ENCODE measurements around the gene FKBP1A. TPM values are rescaled to one million over a fixed set of nuclear protein-coding genes. Genes with fewer than 3 reads are reported as not detected.

FKBP1A gene
- total and polyA plus RNA-seq, 10 of the 15 experiments (the other 5 are each of a cell fraction or from before 2014, with no cell fraction given), result 103 to 687 (median 254) TPM

DNA sequence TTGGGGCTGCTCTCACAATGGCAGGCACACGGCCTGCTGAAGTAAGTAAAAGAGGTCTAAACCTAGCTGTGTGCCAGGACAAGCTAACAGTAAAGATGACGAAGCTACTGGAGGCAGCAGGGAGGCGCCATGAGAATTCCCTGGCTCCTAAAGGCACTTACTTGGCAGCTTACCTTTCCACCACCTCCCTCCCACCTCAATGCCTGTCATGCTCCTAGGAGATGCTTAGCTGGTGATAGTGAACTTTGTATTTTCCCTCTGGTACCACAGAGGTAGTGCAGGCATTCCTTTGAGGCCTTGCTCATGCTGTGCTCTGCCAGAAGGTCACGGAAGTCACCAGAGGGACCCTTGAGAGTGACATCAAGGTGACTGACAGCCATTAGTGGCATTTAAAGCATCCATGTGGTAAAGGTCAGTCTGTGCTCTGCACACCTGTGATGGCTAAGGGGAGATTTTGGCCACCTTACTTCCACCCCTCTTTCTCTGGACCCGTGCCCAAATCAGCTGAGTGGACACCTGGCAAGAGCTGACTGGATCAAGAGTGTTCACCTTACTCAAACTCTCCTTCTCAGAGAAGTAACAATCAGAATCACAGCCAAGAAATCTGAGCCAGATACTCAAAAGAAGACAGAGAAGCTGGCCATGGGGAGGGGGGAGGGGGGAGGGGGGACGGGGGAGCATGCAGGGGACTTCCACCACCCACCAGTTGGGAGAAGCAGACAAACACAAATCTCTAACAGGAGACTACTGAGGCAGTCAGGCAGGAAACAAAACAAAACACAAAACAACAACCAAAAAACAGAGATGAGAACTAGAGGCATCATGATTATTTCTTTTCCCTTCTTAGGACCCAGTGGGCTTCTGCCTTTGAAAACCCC, 2.9 kb downstream of the FKBP1A start:
- DNase-seq (ENCODE audit: low read depth, low spot score) (no peak), FAIRE-seq (no peak), ATAC-seq (peak; percentile 12)
- H3K4me2 ChIP-seq (ENCODE audit: control insufficient read depth, insufficient read depth), result peak overlapping the region; percentile 85
- no peaks in the 10 kb centered on the region for H3K27me3 ChIP-seq (replicated peaks in 1 of 2; ENCODE audit: control insufficient read depth in 2 of 2, insufficient read depth in 2 of 2, low read length in 1 of 2)
- H3K9me3 ChIP-seq (replicated peaks; ENCODE audit: control insufficient read depth, insufficient read depth, low read length), result no peaks in the 10 kb centered on the region
- in situ Hi-C loops (cut with MboI), result no loop called here
- ChIA-PET SMC1A (ENCODE audit: uncharacterized antibody, unreplicated experiment) (interaction anchor here (0.9 to 5.8 kb wide), 9 partner anchors 8 to 64 kb away, joined by 3 to 52 read pairs (median 4); partner anchors contain the start of gene SDCBP2), CTCF (interaction anchor here (0.9 to 5.2 kb wide), 9 partner anchors 9 to 114 kb away, joined by 3 to 41 read pairs (median 5); partner anchors contain the start of gene SDCBP2), RAD21 (ENCODE audit: unreplicated experiment) (interaction anchor here (2.0 to 3.5 kb wide), 5 partner anchors 9 to 65 kb away, joined by 5 to 37 read pairs (median 11); partner anchors contain the start of gene SDCBP2), POLR2A (interaction anchor here (1.2 to 5.8 kb wide), 4 partner anchors 9 to 62 kb away, joined by 3 to 76 read pairs (median 42); partner anchors contain the start of gene SDCBP2)
- peaks cover 10% of the 10 kb centered on the region for H3K4me1 ChIP-seq (ENCODE audit: control insufficient read depth, insufficient read depth, low read length)
- peaks cover 76% of the 10 kb centered on the region for H3K79me2 ChIP-seq (ENCODE audit: control insufficient read depth, insufficient read depth, low read length)
- no peak overlapping the region for H2AFZ ChIP-seq (ENCODE audit: control insufficient read depth, low read depth, low read length)
- WGBS (ENCODE audit: insufficient coverage, insufficient replicate concordance, low lambda C conversion rate, missing lambda C conversion rate), result 75% methylated on average over 5 of the region's 6 CpGs
- intact Hi-C loops (cut with micrococcal nuclease; ENCODE audit: unreplicated experiment), result loop anchor here (2.0 to 5.0 kb wide), 3 partner anchors 47 to 273 kb away; partner anchors contain the start of gene PSMF1
- H4K20me1 ChIP-seq (ENCODE audit: control insufficient read depth, insufficient read depth), result 0 out of 2 replicates have a peak, but pooled peaks cover 3% of the 10 kb centered on the region
- peak overlapping the region; percentile 99 for H3K4me3 ChIP-seq
- TF ChIP-seq, protein P1, sequence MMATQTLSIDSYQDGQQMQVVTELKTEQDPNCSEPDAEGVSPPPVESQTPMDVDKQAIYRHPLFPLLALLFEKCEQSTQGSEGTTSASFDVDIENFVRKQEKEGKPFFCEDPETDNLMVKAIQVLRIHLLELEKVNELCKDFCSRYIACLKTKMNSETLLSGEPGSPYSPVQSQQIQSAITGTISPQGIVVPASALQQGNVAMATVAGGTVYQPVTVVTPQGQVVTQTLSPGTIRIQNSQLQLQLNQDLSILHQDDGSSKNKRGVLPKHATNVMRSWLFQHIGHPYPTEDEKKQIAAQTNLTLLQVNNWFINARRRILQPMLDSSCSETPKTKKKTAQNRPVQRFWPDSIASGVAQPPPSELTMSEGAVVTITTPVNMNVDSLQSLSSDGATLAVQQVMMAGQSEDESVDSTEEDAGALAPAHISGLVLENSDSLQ (IDR thresholded peaks at IDR 0.05), result peak; percentile 62
- no peak for TF ChIP-seq TCF7 (IDR thresholded peaks at IDR 0.05; ENCODE audit: borderline replicate concordance)
- TF ChIP-seq MEF2B (IDR thresholded peaks at IDR 0.05; ENCODE audit: partially characterized antibody, poor library complexity, severe bottlenecking), result peak; percentile 35
- TF ChIP-seq NFYA (IDR thresholded peaks at IDR 0.05; ENCODE audit: borderline replicate concordance, low read depth, low read length), result no peak
- no TSS peak for BruUV-seq (replicated peaks)
- H3K27ac ChIP-seq (ENCODE audit: control insufficient read depth, insufficient read depth), result peak overlapping the region; percentile 54
- H3K9ac ChIP-seq (ENCODE audit: control insufficient read depth, insufficient read depth, low read length), result peak overlapping the region; percentile 71
- peaks cover 0 to 4% of the 10 kb centered on the region in 2 experiments; a peak in 3 of 4 replicates for H3K36me3 ChIP-seq (ENCODE audit: control insufficient read depth in 2 of 2, insufficient read depth in 2 of 2, low read length in 1 of 2)

Data from GM12878 (cell line).